NCI-H345 treated with DMSO at 0.1 percent for 48 hours (cell line): ENCODE data around the gene PSAP.

ENCODE experiments used
- DNase-seq: peaks from one replicate; lab custom pipeline; 2025; ENCODE audit not compliant: unreplicated experiment; lab: John Stamatoyannopoulos, UW

PSAP gene

DNA sequence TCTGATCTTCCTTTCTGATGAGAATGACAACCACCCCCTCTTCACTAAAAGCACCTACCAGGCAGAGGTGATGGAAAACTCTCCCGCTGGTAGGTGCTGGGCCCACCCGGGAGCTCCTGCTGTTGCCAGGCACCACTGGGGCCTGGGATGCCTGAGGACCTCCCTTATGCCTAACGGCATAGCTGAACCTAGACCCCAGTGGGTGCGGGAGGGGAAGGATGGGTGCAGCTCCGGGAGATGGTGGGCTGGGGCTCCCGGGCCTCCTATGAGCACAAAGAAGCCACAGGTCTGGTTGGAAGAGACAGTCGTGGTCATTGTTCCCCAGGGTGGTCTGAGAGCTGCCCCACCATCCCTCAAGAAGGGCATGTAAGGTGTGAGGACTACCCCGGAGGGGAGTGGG, 62.1 kb downstream of the PSAP start:
- no peak for DNase-seq

DNA sequence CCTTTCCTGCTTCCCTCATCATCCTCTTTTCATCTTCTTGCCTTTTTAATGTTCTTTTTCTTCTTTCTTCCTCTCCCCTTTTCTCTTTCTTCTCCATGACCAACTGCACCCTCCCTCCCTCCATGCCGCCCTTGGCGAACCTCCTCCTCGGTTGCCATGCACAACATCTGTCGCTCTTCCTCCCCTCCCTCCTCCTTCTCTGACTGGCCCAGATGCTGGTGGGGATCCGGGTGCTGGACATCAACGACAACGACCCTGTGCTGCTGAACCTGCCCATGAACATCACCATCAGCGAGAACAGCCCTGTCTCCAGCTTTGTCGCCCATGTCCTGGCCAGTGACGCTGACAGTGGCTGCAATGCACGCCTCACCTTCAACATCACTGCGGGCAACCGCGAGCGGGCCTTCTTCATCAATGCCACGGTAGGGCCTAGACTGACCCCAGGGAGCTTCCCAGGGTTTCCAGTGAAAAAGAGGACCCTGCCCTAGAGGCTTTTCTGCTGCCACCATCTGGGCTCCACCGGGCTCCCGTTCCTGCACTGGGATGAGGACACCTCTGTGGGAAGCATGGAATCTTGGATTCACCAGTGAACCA, 66.3 kb downstream of the PSAP start:
- DNase-seq, result no peak

DNA sequence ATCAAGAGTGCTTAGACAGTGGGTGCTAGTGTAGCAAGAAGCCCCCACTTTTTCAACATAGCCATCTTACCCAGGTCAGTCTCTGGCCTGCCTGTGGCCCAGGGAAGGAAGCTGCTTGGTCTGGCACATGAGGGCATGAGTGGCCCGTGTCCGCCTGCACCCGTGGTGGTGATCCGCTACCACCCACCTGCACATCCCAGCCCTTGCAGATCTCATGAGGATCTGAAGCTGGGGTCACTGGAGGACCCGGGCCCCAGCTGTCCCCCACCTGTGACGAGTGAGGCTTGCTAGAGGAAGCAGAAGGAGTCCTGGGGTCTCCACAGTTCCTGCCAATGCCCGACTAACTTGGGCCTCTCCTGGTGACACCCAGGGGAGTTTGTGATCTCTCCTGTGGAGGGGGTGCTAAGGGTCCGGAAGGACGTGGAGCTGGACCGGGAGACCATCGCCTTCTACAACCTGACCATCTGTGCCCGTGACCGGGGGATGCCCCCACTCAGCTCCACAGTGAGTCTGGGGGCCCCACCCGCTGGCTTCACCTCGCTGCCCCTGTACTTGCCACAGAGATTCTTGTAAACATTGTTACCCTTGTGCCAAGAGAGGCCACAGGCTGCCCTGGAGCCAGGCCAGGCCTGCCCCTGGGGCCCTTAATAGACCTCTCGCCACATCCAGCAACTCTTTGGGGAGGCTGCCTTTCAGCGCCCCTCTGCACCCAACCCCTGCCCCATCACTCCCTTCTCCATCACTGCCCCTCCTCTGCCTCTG, 67.0 kb downstream of the PSAP start:
- DNase-seq, result no peak

DNA sequence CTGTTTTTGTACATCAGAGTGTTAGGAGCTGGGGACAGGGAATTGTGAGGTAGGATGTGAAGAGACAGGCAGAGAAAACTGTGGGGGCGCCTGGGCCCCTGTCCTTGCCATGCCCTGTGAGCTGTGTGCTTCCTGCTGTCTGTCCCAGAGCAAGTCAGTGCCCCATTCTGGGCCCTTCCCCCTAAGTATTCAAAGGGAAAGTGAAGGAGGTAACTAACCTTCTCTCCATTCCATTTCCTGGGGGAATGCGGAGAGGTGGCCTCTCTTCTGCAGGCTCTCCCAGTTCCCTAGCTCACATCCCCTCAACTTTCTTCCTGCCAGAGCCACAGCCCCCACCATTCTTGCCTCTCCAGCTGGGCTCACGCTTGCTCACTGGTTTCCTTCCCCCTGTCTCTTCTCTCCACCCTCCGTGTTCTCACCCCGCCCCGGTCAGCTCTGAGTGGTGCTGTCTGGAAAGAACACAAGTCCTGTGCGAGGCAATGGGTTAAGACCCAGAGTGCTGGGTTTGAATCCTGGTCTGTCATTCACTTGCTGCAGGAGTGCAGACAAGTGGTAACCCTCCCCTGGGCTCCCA, 68.0 kb downstream of the PSAP start:
- DNase-seq, result no peak

DNA sequence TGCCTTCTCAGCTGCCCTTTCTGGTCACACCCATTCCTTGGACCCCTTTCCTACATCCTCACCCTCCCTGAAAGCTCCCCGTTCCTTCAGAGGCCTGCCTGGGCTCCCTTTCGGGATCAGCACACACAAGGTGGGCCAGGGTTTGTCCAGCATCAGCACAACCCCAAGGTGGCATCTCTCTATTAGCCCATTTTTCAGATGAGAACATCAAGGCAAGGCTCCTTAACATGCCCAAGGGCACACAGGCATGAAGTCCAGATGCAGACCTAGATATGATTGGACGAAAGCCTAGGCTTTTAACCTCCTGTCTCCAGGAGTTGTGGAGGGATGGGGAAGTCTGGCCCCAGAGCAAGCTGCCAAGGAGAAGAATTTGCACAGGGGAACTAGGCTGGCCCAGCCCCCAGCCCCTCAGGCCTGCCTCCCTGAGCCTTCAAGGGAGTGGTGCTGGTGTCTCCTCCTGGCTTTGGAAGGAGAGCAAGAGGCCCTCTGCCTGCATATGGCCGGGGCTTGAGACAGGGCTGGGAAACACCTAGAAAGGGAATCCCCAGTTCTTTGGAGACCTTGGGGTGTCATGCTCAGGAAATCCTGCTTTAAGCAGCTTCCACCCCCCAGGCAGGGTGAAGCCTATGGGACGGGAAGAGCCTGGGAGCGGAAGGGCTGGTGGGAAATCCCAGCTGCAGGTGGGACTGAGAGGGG, 68.7 kb downstream of the PSAP start:
- no peak for DNase-seq

DNA sequence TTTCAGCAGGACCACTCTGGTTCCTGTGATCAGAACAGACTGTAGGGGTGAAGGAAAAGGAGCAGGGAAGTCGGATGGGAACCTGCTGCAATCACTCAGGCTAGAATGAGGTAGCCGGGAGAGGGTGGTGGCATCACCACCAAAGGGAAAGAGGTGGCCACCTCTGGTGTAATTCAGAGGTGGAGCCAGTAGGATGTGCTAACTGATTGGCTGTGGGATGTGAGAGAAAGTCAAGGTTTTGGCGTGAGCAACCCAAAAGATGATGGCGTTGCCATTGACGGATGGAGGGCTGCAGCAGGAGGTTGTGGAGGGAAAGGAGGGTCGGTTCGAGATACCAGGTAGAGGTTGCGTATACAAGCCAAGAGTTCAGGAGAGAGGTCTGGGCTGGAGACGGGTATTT, 70.3 kb downstream of the PSAP start:
- DNase-seq, result no peak

DNA sequence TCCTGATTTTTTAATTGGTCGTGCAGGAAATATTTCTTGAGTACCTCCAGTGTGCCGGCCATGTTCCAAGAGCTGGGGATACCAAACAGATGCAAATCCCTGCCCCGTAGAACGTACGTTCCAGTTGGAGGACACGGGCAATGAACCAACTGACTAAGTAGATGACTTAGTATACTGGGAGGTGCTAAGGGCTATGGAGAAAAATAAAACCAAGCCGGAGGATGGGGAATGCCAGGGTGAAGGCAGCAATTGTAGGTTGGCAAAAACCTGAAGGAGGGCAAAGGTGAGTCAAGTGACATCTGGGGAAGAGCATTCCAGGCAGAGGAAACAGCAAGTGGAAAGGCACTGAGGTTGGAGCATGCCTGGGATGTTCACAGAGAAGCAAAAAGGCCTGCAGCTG, 70.9 kb downstream of the PSAP start:
- no peak for DNase-seq

DNA sequence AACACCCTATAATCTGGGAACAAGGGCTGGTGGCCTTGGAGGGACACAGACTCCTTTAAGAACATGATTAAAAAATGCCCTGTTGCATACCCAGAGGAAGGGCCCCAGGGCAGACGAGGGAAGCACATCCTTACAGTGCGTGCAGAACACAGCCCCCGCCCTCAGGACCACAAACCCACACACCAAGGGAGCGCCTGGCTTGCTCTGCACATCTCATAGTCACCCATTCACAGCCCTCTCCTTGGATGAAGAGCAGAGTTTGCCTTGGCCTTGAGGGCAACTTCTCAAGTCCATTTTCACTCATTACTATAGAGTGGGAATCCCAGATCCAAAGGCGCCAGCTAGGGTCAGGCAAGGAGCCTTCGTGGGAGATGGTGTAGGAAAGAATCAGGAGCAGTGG, 71.4 kb downstream of the PSAP start:
- DNase-seq, result no peak

DNA sequence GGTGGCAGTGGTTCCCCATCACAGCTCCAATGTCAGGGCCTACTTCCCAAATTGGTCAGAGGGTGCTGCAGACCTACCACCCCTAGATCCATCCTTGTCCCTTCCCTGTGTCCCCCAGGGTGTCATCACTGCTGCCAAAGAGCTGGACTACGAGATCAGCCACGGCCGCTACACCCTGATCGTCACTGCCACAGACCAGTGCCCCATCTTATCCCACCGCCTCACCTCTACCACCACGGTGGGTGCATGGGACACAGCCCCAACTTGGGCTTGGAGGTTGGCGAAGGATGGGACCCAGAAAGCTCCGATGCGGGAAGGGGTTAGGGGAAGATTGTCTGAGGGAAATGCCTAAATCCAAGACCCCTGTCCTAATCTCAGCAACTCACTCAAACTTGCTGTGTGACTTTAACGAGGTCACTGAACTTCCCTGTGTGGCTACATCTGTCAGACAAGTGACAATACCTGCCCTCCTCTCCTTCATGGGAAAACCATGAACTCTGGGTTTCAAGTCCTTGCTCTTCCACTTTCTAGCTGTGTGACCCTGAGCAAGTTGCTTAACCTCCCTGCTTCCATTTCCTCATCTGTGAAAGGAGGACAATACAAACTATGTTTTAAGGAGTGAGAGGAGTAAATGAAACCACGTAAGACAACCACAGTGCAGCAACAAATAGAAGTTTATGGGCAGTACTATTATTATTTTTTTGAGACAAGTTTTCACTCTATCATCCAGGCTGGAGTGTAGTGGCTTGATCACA, 72.8 kb downstream of the PSAP start:
- DNase-seq, result no peak

DNA sequence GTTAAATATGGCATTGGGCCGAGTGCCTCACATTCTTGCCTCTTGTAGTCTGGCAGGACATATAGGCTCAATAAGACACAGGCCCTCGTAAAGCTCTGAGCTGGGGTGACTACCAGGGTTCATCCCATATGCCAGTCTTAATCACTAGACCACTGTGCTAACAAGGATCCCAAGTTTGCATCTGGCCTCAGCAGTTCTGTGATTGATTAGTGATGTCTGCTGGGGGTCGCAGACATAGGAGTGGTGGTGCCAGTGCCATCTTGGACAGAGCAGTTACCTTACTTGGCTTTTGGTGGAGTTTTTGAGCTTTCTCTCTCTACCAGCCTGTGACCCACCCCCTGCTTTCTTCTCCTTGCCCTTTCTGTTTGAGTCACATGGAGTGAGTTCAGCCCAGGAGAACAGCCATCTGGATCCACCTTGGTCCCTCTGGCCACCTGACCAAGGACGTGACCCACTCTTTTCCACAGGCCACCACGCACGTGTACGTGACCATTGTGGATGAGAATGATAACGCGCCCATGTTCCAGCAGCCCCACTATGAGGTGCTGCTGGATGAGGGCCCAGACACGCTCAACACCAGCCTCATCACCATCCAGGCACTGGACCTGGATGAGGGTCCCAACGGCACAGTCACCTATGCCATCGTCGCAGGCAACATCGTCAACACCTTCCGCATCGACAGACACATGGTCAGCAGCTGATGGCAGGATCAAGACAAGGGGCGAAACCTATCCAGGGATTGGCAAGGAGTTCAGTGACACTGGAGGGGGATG, 73.7 kb downstream of the PSAP start:
- DNase-seq, result no peak

DNA sequence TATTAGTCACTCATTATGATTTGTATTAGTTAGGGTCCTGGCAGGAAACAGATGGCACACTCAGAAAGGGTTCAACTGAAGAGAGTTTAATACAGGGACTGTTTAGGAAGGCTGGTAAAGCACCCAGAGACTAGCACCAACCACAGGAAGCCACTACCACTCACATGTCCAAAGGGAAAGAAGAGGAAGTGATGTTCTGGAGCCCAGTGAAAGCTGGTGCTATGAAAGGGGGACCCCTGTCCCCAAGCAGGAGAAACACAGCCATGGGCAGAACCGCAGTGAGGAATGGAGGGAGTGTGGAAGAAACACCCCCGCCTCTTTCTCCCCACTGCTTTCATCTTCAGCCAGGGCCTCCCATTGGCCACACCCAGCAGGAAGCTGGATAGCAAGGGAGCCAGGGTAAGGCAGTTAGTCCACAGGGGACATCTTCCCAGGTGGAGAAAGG, 74.5 kb downstream of the PSAP start:
- no peak for DNase-seq

DNA sequence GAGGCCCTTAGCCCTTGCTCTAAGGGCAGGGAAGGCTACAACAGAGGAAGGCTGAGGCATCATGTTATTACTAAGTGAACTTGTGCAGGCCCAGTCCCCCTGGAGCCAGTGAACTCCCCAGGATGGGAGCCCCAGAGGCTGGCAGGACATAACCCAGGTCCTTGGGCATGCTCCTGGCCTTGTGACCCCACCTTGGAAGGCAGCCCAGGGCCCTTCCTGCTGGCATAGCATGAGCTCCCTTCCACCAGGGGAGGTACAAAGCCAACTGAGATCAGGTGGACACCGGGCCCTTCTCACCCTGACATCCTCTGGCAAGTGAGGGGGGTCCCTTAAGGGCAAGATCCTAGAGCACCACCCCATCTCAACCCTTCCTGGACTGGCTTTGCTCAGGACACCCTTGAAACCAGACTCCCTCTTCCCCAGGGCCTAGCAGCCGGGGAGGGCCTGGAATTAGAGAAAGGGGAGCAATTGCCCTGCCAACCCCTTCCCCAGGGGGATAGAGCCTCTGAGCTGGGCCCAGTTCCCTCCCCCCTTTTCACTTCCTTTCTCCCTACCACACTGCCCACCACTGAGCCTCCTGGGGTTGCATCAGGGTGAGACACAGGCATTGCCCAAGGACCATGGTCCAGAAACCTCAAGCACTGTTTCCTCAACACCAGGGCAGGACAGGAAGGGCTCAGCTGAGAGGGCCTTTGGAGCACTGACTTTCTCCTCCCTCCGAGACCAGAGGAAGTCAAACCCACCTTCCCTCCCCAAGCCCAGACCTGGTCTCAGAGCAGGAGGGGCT, 75.9 kb downstream of the PSAP start:
- no peak for DNase-seq

DNA sequence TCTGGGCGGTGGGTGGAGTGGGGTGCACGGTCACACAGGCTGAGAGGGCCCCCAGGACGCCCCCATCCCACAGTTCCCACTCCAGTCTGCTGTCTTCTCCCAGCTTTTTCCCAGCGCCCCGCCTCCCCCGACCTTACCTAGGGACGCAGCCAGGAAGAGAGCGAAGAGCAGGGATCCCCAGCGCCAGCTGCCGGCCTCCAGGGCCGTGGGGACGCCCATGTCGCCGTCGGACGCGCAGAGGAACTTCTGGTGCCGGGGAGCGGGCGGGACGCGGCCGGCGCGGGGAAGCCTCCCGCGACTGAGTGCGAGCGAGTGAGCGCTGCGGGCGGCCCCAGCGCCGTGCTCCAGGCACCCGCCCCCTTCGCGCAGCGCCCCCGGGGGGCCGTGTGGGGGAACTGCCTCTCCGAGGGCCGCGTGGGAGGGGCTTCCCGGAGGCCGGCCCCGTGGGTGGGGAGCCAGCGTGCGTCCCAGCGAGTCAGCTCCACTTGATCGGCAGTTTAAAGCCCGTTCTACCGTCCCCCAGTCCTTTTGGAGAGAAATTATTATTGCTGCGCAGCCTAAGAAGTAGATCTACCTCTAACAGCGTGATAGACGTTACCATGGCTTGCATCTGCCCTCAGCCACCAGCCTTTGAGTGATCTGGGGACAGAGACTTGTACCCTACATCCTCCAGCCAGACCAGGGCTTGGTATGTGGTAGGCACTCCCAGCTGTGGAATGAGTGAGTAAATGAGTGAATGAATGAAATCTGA, 77.7 kb downstream of the PSAP start, which contains the start of gene VSIR:
Gene VSIR (minus strand): TSS at position 300 of the 751 bp plus-strand sequence. CDS start 81 bp downstream, at position 219.
- peak; percentile 12 for DNase-seq

DNA sequence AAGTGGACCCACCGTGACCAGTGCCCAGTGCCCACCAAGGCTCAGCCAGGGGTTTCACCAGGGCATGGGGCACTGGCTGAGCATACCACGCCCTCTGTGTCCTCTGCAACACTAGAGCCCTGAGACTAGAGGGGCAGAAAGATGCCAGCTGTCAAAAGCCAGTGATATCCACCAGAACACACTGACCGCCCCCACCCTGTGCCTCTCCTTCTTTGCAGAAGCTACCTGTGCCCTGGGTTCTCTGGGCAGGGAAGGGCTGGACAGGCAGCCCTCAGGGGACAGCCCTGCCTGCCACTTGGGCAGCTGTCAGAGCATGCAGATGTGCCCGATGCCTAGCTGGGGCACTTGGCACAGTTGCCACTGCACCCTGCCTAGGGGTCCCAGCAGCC, 78.2 kb downstream of the PSAP start:
- DNase-seq, result no peak

DNA sequence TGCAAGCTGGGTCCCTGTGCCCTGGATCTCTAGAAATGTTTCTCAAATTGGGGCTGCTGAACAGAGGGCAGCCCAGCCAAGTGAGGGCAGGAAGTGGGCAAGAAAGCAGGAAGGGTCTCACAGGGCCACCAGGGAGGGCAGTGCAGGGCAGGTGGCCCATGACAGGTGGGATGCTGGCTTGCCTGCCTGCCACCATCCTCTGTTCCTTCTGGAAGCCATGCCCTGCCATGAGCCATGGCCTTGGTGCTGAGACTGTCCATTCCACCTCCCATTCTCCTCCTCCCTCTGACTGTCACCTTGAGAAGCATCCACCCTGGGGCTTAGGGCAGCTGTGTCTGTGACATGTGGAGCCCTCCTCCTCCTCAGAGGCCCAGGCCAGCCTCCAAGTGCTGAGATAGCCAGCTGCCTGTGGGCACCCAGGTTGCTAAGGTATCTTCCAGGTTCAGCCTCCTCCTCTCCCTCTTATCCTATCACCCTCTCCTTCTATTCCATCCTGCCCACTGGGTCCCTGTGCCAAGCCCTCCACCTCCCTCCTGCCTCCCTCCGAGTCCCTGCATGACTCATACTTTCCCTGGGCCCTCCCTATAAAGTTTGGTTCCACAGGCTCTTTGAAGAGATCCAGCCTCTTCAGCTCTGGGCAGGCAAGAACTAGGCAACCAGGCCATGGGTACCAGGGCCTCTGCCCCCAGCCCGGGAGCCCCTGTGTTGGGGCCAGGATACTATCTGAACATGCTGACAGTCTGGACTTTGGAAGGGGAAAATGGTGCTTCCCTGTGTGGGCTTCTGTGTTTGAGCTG, 79.0 kb downstream of the PSAP start:
- no peak for DNase-seq

DNA sequence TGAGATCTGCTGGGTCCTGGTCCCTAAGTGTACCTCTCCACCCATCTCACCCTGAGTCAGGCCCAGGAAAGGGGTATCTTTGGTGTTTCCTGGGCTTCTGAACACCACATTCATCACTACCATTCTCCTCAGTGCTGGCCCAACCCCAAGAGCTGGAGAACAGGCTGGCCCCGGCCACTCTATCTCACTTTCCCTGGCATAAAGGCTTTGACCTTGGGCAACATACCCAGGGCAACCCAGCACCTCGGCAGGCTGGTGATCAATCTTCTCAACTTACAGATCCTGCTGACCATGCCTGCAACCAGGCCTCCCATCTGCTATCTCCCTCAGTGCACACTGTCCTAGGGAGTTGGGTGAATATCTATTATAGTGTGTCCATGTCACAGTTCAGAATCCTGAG, 79.8 kb downstream of the PSAP start:
- DNase-seq, result no peak

DNA sequence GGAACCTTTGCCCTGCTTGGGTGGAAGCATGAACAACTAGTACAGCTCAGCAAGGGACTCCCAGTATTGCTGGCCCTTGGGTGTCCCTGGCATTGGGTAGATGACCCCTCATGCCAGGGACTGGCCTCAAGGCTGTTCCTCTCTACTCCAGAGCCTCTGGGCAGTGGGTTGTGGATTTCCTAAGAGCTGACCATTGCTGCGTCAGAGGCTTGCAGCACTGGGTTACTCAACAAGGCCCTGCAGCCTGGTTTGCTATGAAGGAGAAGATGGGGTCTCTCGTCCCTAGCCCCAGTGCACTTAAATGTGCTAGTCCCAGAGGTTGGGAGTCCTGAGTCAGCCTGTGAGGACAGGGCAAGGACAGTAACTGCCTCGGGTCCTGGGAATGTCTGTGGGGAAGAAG, 80.3 kb downstream of the PSAP start:
- DNase-seq, result no peak

DNA sequence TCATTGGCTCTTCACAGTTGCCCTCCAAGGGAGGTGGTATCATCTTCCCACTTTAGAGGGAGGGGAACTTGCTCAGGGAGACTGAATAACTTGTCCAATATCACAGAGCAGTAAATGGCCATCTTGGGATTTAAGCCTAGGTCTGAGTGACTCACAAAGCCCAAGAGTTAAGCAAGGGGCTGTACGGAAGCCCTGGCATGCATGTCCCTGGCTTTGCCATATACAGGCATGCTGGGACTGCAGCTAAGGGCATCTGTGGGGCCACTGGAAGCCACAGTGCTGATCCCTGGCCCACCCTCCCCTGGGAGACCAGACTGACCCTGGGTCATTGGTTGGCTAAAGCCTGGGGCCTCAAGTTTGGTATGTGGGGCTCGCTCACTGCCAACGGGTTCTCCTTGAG, 80.8 kb downstream of the PSAP start:
- no peak for DNase-seq
